Measurements from ENCODE around the gene GPRIN2. TPM values are rescaled to one million over a fixed set of nuclear protein-coding genes. Genes with fewer than 3 reads are reported as not detected.

Gene GPRIN2
- total and polyA plus RNA-seq, 2 donors: 0.27 to 1.2 TPM

DNA sequence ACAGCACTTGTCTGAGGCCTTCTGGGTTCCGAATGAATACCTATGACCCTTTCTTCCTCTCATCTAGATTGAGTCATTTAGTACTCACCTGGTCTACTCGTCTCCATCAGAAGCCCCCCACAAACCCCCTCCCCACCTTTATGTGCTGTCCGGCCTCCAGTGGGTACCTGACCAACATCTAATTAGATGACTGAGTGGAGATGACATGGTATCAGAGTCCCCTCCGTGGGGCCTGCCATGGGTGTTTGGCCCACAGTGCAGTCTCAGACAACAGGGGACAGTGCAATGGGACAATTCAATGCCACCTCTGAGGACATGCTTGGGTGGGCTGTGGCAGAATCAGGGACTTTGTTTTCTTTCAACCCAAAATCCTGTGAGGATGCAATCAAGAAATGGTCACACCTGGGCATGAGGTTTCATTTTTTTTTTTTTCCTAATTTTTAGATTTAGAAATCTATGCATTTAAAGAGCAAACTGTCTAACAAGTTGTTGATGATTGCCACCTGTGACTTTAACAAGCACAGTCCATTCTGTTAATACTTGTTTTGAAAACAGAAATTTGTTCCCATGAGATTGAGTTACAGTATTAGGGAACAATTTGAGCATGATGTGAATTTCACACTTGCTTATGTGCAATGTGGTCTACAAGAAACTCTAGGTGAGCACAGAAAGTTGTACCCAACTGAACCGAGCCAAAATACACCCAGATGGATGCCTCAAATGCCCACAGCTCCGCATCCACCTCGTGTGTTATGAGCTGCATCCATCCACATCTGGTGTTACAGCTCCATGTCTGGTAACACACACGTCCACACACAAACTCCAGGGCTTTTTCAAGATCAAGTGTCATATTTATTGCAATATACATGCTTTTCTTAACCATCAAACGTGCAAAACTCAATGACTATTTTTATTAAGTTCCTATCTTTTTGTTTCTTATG, 27.5 kb downstream of the GPRIN2 start:
- Histone ChIP-seq H3K36me3 (ENCODE audit: insufficient read depth) (no peaks in the 10 kb centered on the region), H3K4me3 (ENCODE audit: low read depth, low read length) (no peak overlapping the region), H3K4me1 (ENCODE audit: insufficient read depth) (no peaks in the 10 kb centered on the region), H3K27ac (ENCODE audit: low read depth) (no peak overlapping the region)
- no peak for DNase-seq (ENCODE audit: extremely low spot score)
- 86% methylated on average over 9 of the region's 9 CpGs for WGBS

DNA sequence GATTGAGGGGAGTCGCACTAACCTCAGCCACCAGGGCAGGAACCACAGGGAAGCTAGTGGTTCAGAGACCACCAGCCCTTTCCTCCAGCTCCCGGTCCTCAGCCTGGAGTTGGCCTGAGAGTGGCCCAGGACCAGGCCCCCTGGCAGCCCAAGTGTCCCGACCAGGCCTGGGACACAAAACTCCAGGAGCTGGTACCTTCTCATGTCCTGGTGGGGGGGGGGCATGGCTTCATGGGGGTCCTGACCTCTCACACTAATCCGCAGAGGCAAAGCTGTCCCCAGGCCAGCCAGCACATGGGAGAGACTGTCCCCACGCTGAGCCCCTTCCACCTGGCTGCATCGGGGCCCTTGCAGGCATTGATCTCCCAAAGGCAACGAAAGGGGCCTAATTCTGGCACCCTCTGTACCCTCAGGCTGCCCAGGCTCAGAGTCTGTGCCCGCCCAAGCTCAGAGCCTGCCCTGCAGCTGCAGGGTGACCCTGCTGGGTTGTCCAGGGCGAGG, 28.2 kb downstream of the GPRIN2 start:
- Histone ChIP-seq H3K4me3 (ENCODE audit: low read depth, low read length) (no peak overlapping the region), H3K36me3 (ENCODE audit: insufficient read depth) (no peaks in the 10 kb centered on the region), H3K27ac (ENCODE audit: low read depth) (no peak overlapping the region), H3K4me1 (ENCODE audit: insufficient read depth) (no peaks in the 10 kb centered on the region)
- DNase-seq (ENCODE audit: extremely low spot score): no peak
- WGBS: 90% methylated on average over 9 of the region's 9 CpGs

DNA sequence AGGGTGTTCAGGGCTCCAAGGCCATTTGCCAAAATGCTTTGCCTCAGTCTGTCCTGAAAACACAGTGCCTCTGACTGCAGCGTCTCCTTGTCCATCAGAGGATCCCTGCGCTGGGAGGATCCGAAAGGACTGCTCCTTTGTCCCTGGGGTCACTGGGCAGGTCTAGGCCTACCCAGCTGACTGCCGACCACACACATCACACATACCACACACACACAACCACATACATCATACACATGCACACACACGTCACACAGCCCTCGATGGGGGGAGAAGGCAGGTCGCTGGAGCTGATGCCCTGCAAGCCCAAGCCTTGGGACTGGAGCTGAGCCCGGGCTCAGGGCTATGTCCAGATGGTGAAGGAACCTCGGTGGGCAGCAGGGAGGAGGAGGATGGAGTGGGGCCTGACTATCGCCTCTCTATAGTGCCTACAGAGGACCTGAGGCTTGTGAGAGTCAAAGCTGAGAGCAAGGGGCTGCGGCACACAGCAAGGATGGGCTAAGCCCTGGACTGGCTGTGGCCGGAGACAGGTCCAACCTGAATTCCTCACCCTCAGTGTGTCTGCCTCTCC, 29.1 kb downstream of the GPRIN2 start:
- H3K27ac ChIP-seq (ENCODE audit: low read depth): no peak overlapping the region
- H3K36me3 ChIP-seq (ENCODE audit: insufficient read depth): no peaks in the 10 kb centered on the region
- DNase-seq (ENCODE audit: extremely low spot score): no peak
- 89% methylated on average over 12 of the region's 12 CpGs for WGBS
- no peaks in the 10 kb centered on the region for H3K4me1 ChIP-seq (ENCODE audit: insufficient read depth)
- no peak overlapping the region for H3K4me3 ChIP-seq (ENCODE audit: low read depth, low read length)

DNA sequence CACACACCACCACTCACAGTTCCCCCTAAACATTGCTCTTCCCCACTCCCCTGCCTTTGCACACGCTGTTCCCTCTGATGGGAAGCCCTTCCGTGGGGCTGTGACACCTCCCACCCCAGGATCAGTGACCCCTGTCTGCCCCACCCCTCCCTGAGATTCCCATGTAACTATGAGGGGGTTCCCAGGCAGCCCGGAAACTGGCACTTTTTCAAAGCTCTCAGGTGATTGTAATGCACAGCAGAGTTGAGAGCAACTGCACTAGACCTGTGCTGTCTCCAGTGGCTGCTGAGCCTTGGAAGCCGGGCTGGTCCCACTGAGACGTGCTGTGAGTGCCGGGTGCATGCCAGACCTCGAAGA, 29.8 kb downstream of the GPRIN2 start:
- no peak overlapping the region for H3K4me3 ChIP-seq (ENCODE audit: low read depth, low read length)
- H3K27ac ChIP-seq (ENCODE audit: low read depth): no peak overlapping the region
- no peaks in the 10 kb centered on the region for H3K4me1 ChIP-seq (ENCODE audit: insufficient read depth)
- H3K36me3 ChIP-seq (ENCODE audit: insufficient read depth): no peaks in the 10 kb centered on the region
- DNase-seq (ENCODE audit: extremely low spot score): no peak
- WGBS: 50% methylated on average over 7 of the region's 7 CpGs

DNA sequence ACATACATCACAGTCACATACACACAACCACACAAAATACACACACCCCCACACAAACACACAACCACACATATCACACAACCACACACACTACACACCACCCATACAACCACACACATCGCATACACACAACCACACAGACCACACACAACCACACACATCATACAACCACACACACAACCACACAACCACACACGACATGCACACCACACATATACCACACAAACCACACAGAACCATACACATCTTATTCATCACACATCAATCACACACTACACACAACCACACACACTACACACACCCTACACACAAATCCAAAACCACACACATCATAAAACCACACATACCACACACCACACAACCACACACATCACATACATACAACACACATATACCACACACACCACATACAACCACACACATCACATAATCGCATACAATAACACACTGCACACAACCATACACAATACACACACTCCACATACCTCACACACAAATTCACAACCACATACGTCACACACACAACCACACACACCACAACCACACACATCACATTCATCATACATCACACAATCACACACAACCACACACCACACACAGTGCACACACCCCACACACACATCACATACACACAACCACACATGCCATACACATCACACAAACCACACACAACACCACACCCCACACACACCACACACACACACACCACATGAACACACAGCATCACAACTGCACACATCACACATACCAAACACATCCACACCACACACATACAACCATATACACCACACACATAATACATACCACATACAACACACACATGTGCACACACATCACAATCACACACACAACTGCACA, 30.4 kb downstream of the GPRIN2 start:
- WGBS: 91% methylated on average over 4 of the region's 4 CpGs
- Histone ChIP-seq H3K4me1 (ENCODE audit: insufficient read depth) (no peaks in the 10 kb centered on the region), H3K4me3 (ENCODE audit: low read depth, low read length) (no peak overlapping the region), H3K36me3 (ENCODE audit: insufficient read depth) (no peaks in the 10 kb centered on the region), H3K27ac (ENCODE audit: low read depth) (no peak overlapping the region)
- DNase-seq (ENCODE audit: extremely low spot score): no peak

DNA sequence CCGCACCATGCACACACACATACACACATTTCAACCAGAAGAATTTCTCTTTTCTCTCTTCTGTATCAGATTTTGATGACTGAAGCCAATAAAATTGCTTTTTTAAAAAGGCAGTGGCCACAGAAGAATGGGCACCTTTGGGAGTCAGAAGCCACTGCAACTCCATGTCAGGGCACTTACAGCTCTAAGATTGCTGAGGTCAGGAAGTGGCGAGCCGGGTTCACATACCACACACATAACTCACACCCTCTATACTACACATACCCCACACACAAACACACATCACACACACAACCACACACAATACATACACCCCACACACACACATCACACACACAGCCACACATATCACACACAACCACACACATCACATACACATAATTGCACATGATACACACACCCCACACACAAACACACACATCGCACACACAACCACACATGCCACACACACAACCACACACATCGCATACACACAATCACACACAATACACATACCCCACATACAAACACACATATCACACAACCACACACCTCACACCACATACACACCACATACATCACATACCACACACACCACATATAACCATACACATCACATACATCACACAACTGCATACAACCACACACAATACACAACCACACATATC, 31.2 kb downstream of the GPRIN2 start:
- WGBS: 93% methylated on average over 5 of the region's 5 CpGs
- no peaks in the 10 kb centered on the region for H3K36me3 ChIP-seq (ENCODE audit: insufficient read depth)

DNA sequence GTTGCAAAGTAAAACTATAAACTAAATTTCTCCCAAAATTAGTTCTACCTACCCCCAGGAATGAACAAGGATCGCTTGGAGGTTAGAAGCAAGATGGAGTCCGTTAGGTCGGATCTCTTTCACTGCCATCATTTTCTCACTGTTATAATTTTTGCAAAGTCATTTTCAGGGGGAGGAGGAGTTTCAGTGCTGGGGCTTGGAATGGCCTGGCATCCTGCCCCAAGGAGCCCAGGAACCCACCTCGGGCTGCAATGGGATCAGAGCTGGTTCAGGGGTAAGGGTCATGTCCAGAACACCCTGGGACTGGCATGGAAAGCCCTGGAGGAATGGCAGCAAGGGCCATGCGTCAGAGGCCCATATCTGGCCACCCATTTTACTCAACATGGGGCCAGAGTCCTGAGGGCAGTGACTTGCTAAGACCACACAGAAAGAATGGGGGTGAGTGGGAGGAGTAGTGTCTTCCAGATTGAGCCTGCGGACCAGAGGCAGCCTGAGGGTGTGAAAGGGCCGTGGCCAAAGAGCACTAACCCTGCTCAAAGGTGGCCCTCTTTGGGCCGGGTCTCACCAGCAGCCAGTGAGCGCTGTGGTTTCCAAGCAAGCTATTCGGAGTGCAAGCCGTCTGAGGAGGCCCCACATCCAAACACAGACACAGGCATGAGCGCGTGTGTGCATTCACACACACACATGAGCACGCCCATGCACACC, 31.8 kb downstream of the GPRIN2 start:
- 80% methylated on average over 14 of the region's 14 CpGs for WGBS
- no peaks in the 10 kb centered on the region for H3K36me3 ChIP-seq (ENCODE audit: insufficient read depth)
- no peak overlapping the region for H3K4me3 ChIP-seq (ENCODE audit: low read depth, low read length)
- H3K27ac ChIP-seq (ENCODE audit: low read depth): no peak overlapping the region
- no peak for DNase-seq (ENCODE audit: extremely low spot score)
- no peaks in the 10 kb centered on the region for H3K4me1 ChIP-seq (ENCODE audit: insufficient read depth)

More for the DNA sequence above, 31.2 kb downstream of the GPRIN2 start:
- Histone ChIP-seq H3K27ac (ENCODE audit: low read depth) (no peak overlapping the region), H3K4me1 (ENCODE audit: insufficient read depth) (no peaks in the 10 kb centered on the region), H3K4me3 (ENCODE audit: low read depth, low read length) (no peak overlapping the region)
- DNase-seq (ENCODE audit: extremely low spot score): no peak

DNA sequence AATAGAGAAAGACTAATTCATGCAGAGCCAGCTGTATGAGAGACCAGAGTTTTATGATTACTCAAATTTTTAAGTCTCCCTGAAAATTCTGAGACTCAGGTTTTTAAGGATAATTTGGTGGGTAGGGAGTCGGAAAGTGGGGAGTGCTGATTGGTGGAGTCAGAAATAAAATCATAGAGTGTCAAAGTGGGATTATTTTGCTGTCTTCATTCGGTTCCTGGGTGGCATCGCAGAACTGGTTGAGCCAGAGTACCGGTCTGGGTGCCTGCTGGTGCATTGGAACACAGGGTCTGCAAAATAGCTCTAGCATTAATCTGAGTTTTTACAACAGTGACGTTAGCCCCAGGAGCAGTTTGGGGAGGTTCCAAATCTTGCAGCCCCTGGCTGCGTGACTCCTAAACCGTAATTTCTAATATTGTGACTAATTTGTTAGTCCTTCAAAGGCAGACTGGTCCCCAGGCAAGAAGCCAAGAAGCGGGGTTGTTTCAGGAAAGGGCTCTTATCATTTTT, 32.4 kb downstream of the GPRIN2 start:
- H3K36me3 ChIP-seq (ENCODE audit: insufficient read depth): no peaks in the 10 kb centered on the region
- 52% methylated on average over 8 of the region's 8 CpGs for WGBS
- no peaks in the 10 kb centered on the region for H3K4me1 ChIP-seq (ENCODE audit: insufficient read depth)
- no peak overlapping the region for H3K27ac ChIP-seq (ENCODE audit: low read depth)
- H3K4me3 ChIP-seq (ENCODE audit: low read depth, low read length): no peak overlapping the region
- DNase-seq (ENCODE audit: extremely low spot score): no peak

DNA sequence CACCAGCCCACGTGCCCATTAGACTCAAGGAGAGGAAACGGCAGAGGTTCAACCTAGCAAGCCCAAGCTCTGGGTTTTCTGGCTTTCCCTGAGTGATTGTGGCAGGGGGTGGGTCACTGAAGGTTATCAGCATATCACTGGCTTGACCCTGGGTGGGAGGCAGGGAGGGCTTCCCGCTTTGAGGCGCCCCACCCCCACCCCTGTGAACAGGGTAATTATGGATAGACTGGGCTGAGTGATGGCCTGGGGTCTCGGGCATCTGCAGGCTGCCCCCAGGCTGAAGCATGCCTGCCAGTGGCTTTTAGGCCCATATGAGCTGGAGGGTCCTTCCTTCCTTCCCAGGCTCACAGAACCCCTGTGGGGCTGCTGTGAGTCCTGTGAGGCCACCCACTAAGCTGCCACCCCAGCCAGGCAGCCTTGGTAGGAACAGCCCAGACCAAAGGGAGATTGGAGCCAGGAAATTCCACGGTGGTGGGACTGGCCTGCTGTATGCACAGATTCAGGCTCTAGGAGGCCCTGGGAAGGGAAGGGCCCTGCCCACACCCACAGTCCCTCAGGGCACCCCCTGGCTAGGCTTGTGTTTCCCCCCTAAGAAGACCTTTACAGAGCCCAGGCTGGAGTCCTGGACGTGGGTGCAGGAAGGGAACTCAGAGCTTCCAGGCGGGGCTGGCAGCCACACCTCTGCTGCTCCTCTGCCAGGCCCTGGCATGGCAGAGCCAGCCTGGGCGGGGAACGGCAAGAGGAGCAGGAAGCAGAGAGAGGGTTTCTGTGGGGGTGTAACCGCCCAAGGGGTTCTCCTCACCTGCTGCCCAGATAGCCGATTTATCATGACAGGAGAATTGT, 33.1 kb downstream of the GPRIN2 start:
- H3K27ac ChIP-seq (ENCODE audit: low read depth): no peak overlapping the region
- WGBS: 59% methylated on average over 12 of the region's 12 CpGs
- no peak for DNase-seq (ENCODE audit: extremely low spot score)
- H3K4me1 ChIP-seq (ENCODE audit: insufficient read depth): no peaks in the 10 kb centered on the region
- H3K36me3 ChIP-seq (ENCODE audit: insufficient read depth): no peaks in the 10 kb centered on the region
- H3K4me3 ChIP-seq (ENCODE audit: low read depth, low read length): no peak overlapping the region

DNA sequence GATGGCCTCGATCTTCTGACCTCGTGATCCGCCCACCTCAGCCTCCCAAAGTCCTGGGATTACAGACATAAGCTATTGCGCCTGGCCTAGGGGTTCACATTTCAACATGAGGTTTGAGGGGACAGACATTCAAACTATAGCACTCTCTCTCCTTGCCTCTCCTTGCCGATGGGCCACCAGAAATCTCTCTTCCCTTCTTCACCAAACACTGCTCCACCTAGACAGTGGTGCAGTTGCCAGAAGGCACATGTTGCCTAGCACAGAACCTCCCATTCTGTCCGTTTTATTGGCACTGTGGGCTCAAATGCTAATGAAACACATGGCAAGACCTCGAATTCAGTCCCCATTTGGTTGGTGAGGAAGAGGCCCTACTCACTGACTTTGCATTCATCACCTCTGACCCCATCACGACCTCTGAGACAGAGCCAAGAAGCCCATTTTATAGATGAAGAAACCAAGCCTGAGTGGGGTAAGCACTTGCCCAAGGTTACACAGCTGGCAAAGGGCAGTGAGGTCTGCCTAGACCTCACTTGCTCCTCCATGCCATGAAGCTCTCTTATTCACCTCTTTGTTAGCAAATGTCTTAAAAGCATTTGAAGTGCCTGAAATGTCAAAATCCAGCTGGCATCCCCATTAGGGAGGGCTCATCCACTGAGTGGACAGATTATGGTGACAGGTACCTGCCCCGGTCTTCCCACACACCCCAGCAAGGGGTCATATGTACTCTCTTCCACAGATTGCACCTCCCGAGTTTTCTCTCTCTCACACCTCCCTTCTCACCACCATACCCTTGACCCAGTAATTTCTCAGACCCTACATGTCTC, 34.0 kb downstream of the GPRIN2 start:
- DNase-seq (ENCODE audit: extremely low spot score): no peak
- Histone ChIP-seq H3K36me3 (ENCODE audit: insufficient read depth) (no peaks in the 10 kb centered on the region), H3K4me1 (ENCODE audit: insufficient read depth) (no peaks in the 10 kb centered on the region), H3K27ac (ENCODE audit: low read depth) (no peak overlapping the region), H3K4me3 (ENCODE audit: low read depth, low read length) (no peak overlapping the region)
- WGBS: 93% methylated on average over 10 of the region's 10 CpGs

DNA sequence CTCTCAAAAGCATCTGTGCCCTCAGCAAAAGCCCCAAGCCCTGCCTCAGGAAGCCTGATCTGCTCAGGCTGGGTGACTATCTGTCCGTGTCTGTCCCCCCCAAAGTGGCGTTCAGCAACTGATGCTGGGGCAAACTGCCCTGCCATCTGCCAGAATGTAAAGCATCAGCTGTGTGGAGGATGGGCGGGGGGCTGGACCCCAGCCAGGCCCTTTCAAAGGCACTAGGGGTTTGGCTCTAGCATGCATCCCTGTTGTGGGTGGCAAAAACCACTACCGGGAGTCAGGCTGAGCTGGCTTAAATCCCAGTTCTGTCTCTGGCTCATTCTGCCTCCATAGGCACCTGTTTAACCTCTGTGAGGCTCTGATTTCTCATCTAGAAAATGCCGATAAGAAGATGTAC, 35.5 kb downstream of the GPRIN2 start:
- Histone ChIP-seq H3K27ac (ENCODE audit: low read depth) (no peak overlapping the region), H3K4me3 (ENCODE audit: low read depth, low read length) (no peak overlapping the region), H3K4me1 (ENCODE audit: insufficient read depth) (no peaks in the 10 kb centered on the region), H3K36me3 (ENCODE audit: insufficient read depth) (no peaks in the 10 kb centered on the region)
- WGBS: 64% methylated on average over 5 of the region's 5 CpGs
- DNase-seq (ENCODE audit: extremely low spot score): no peak

Measured in urinary bladder (tissue), 4 donors.